ENCODE measurements around the gene PPP4R4. TPM values are rescaled to one million over a fixed set of nuclear protein-coding genes. Genes with fewer than 3 reads are reported as not detected.

The PPP4R4 gene
- polyA plus RNA-seq, 1 donor from 2014 or later = 4.8 TPM

- no peaks in the 10 kb centered on the region for H3K9me2 ChIP-seq (ENCODE audit: insufficient read depth, low read length)
- no peaks in the 10 kb centered on the region for H3F3A ChIP-seq (ENCODE audit: insufficient read depth, low read length, poor library complexity, severe bottlenecking)
- H3K79me2 ChIP-seq (replicated peaks; ENCODE audit: insufficient read depth, low read length) = no peaks in the 10 kb centered on the region
- H3K27ac ChIP-seq (ENCODE audit: low read length) = no peak overlapping the region
- H3K27me3 ChIP-seq (ENCODE audit: insufficient read depth, low read depth, low read length) = no peaks in the 10 kb centered on the region
- H4K20me1 ChIP-seq (ENCODE audit: insufficient read depth) = no peaks in the 10 kb centered on the region
- H3K9me3 ChIP-seq (ENCODE audit: low read length) = no peaks in the 10 kb centered on the region
- H3K36me3 ChIP-seq (ENCODE audit: insufficient read depth, low read length) = no peaks in the 10 kb centered on the region
- H2AFZ ChIP-seq (ENCODE audit: low read depth, low read length) = no peak overlapping the region
- H3K4me3 ChIP-seq (ENCODE audit: low read length) = no peak overlapping the region
- H3K4me2 ChIP-seq (ENCODE audit: low read length) = no peak overlapping the region
- H3K9ac ChIP-seq (ENCODE audit: low read length) = no peak overlapping the region
- TF ChIP-seq EZH2 (IDR thresholded peaks at IDR 0.05; ENCODE audit: borderline replicate concordance, insufficient read depth, low read length, poor library complexity, severe bottlenecking) (no peak), SMC3 (conservative IDR thresholded peaks at IDR 0.05; ENCODE audit: poor library complexity) (no peak), CTCF (IDR thresholded peaks at IDR 0.05; ENCODE audit: poor library complexity, severe bottlenecking) (no peak), TAF1 (IDR thresholded peaks at IDR 0.05; ENCODE audit: low read depth) (no peak), MXI1 (conservative IDR thresholded peaks at IDR 0.05; ENCODE audit: poor library complexity, severe bottlenecking) (no peak), REST (IDR thresholded peaks at IDR 0.05; ENCODE audit: borderline replicate concordance) (no peak), RAD21 (conservative IDR thresholded peaks at IDR 0.05) (no peak), POLR2AphosphoS5 (IDR thresholded peaks at IDR 0.05) (no peak), EP300 (conservative IDR thresholded peaks at IDR 0.05; ENCODE audit: poor library complexity, severe bottlenecking) (no peak)
Measured at GRCh38 chr14:94306047-94306978, 132.2 kb downstream of the PPP4R4 start.

GRCh38 chr14:94307410-94307992 is 133.4 kb downstream of the PPP4R4 start:
- H3K9me3 ChIP-seq (ENCODE audit: low read length) = no peaks in the 10 kb centered on the region
- H2AFZ ChIP-seq (ENCODE audit: low read depth, low read length) = no peak overlapping the region
- no peak overlapping the region for H3K4me3 ChIP-seq (ENCODE audit: low read length)
- no peak overlapping the region for H3K9ac ChIP-seq (ENCODE audit: low read length)
- no peaks in the 10 kb centered on the region for H3K9me2 ChIP-seq (ENCODE audit: insufficient read depth, low read length)
- H3K4me2 ChIP-seq (ENCODE audit: low read length) = no peak overlapping the region
- H3F3A ChIP-seq (ENCODE audit: insufficient read depth, low read length, poor library complexity, severe bottlenecking) = no peaks in the 10 kb centered on the region
- no peak overlapping the region for H3K27ac ChIP-seq (ENCODE audit: low read length)
- no peaks in the 10 kb centered on the region for H4K20me1 ChIP-seq (ENCODE audit: insufficient read depth)
- no peaks in the 10 kb centered on the region for H3K79me2 ChIP-seq (replicated peaks; ENCODE audit: insufficient read depth, low read length)
- H3K36me3 ChIP-seq (ENCODE audit: insufficient read depth, low read length) = no peaks in the 10 kb centered on the region
- TF ChIP-seq TAF1 (IDR thresholded peaks at IDR 0.05; ENCODE audit: low read depth) = no peak
- TF ChIP-seq CTCF (IDR thresholded peaks at IDR 0.05; ENCODE audit: poor library complexity, severe bottlenecking) = peak; percentile 10
- H3K27me3 ChIP-seq (ENCODE audit: insufficient read depth, low read depth, low read length) = no peaks in the 10 kb centered on the region
